ENCODE data around the gene LRRC7. TPM values are rescaled to one million over a fixed set of nuclear protein-coding genes. Genes with fewer than 3 reads are reported as not detected.
A peak's percentile ranks its signal among the peaks of the same experiment; 100 is the strongest.

The LRRC7 gene
- total and polyA plus RNA-seq, 4 donors, result 0.13 to 1.3 (median 0.16) TPM; not detected in 1

DNA sequence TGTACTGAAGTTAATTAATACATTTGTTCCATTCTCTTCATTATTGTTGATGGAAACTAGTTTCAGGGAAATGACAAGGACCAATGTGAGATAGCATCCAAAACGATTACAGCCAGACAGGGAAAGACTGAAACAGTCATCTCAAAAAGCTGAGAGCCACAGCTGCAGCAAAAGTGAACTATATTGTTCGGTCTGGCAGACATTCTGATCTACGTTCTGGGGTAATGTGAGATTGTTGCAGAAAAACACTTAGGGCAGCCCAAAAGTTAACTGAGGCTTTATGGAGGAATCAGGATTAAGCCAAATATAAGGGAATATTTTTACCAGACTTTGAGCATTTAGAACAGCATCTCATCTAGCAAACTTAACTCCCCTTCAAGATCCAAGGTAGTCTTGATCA is 524.8 kb downstream of the LRRC7 start:
- ATAC-seq (ENCODE audit: low FRiP score) (no peak), DNase-seq (no peak)
- Histone ChIP-seq H3K36me3 (ENCODE audit: control insufficient read depth in 1 of 2, insufficient read depth in 2 of 2, low read length in 1 of 2) (no peaks in the 10 kb centered on the region), H3K27me3 (ENCODE audit: control insufficient read depth in 1 of 2, insufficient read depth in 2 of 2, low read length in 1 of 2) (no peaks in the 10 kb centered on the region), H3K9me3 (ENCODE audit: control insufficient read depth, low read length) (no peaks in the 10 kb centered on the region), H3K27ac (ENCODE audit: low read depth in 1 of 2, low read length in 2 of 2) (no peak overlapping the region), H3K4me1 (ENCODE audit: control insufficient read depth in 1 of 2, insufficient read depth in 2 of 2, low read length in 2 of 2) (no peaks in the 10 kb centered on the region), H3K4me3 (ENCODE audit: low read length in 2 of 2) (no peak overlapping the region)
- intact Hi-C loops (cut with DNase I), result no loop called here
- 62 to 65% methylated on average over 3 of the region's 3 CpGs for WGBS, 2 donors

DNA sequence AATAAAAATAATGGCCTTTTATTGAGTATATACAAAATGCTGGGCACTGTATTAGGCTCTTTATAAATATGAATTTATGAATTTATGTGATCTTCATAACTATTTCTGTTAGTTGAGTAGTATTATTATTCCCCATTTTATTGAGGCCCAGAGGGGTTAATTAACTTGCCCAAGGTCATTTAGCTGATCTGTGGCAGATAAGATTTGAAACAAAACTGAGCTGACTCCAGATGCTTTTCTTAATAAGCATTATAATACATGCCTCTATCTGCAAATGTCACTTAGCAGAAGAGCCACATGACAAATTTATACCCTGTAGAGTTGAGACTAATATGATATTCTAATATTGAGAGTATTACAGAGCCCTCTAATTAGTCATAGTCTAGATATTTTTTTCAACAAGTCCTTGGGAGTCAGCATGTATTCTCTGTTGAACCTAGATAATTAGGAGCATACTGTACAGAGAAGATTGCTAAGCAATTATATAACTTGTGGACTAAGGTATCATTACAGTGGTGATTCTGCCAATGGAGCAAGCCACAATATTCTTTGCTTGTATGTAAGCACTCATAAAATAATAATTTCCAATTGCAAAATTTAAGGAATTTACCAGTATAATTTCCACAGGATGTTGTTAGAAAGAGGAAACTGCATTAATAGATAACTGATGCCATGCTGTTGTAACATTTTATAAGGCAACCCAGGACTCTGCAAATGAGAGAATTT is 525.7 kb downstream of the LRRC7 start:
- no peaks in the 10 kb centered on the region for H3K4me1 ChIP-seq (ENCODE audit: control insufficient read depth in 1 of 2, insufficient read depth in 2 of 2, low read length in 2 of 2)
- DNase-seq (no peak), ATAC-seq (ENCODE audit: low FRiP score) (no peak)
- H3K9me3 ChIP-seq (ENCODE audit: control insufficient read depth, low read length), result no peaks in the 10 kb centered on the region
- intact Hi-C loops (cut with DNase I), result no loop called here
- no peaks in the 10 kb centered on the region for H3K27me3 ChIP-seq (ENCODE audit: control insufficient read depth in 1 of 2, insufficient read depth in 2 of 2, low read length in 1 of 2)
- H3K4me3 ChIP-seq (ENCODE audit: low read length in 2 of 2), result no peak overlapping the region
- H3K36me3 ChIP-seq (ENCODE audit: control insufficient read depth in 1 of 2, insufficient read depth in 2 of 2, low read length in 1 of 2), result no peaks in the 10 kb centered on the region
- no peak overlapping the region for H3K27ac ChIP-seq (ENCODE audit: low read depth in 1 of 2, low read length in 2 of 2)

DNA sequence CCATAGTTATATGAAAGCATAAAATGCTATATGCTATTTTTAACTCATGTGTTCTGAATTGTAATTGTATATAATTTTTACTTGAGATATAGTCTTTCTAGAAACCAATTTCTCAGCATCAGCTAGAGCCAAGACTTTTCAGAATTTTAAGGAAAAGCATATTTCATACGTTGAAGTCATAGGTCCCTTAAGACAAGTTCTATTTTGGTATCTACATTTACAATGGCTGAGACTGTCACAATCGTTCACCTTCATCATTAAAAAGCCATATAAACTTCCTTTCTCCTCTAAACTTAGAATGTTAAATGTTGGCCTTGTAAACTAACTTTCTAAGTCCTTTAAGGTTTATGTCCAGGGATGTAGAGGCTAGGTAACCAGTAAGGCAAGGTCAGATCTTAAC is 533.5 kb downstream of the LRRC7 start:
- 9 to 21% methylated on average over 2 of the region's 2 CpGs for WGBS, 2 donors
- intact Hi-C loops (cut with DNase I), result no loop called here

DNA sequence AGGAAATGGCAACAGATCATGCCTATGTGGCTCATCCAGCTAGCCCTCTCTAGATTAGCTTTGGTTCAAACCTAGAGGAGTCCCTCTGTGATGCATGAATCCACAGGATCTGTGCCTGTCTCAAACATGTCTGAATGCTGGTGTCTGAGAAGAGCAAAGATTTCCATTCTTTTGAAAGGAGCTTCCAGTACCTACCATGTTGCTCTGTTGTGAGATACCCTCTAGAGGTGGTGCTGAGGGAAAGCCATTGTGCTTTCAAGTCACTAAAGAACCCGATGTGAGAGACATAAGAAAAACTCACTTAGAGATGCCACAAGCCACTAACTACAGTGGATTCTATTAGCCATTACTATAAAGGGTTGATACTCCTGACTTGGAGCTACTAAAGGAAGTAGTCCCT is 534.1 kb downstream of the LRRC7 start:
- DNase-seq (no peak), ATAC-seq (ENCODE audit: low FRiP score) (peak; percentile 19)
- no peak overlapping the region for H3K4me3 ChIP-seq (ENCODE audit: low read length in 2 of 2)
- no peaks in the 10 kb centered on the region for H3K9me3 ChIP-seq (ENCODE audit: control insufficient read depth, low read length)
- no peaks in the 10 kb centered on the region for H3K36me3 ChIP-seq (ENCODE audit: control insufficient read depth in 1 of 2, insufficient read depth in 2 of 2, low read length in 1 of 2)
- H3K27me3 ChIP-seq (ENCODE audit: control insufficient read depth in 1 of 2, insufficient read depth in 2 of 2, low read length in 1 of 2), result no peaks in the 10 kb centered on the region
- H3K4me1 ChIP-seq (ENCODE audit: control insufficient read depth in 1 of 2, insufficient read depth in 2 of 2, low read length in 2 of 2), result no peaks in the 10 kb centered on the region
- no peak overlapping the region for H3K27ac ChIP-seq (ENCODE audit: low read depth in 1 of 2, low read length in 2 of 2)
- WGBS, 2 donors, result 61 to 79% methylated on average over 1 of the region's 1 CpG
- intact Hi-C loops (cut with DNase I), result no loop called here

More for the DNA sequence above, 533.5 kb downstream of the LRRC7 start:
- DNase-seq (no peak), ATAC-seq (ENCODE audit: low FRiP score) (no peak)
- Histone ChIP-seq H3K4me3 (ENCODE audit: low read length in 2 of 2) (no peak overlapping the region), H3K4me1 (ENCODE audit: control insufficient read depth in 1 of 2, insufficient read depth in 2 of 2, low read length in 2 of 2) (no peaks in the 10 kb centered on the region), H3K27ac (ENCODE audit: low read depth in 1 of 2, low read length in 2 of 2) (no peak overlapping the region), H3K27me3 (ENCODE audit: control insufficient read depth in 1 of 2, insufficient read depth in 2 of 2, low read length in 1 of 2) (no peaks in the 10 kb centered on the region), H3K9me3 (ENCODE audit: control insufficient read depth, low read length) (no peaks in the 10 kb centered on the region), H3K36me3 (ENCODE audit: control insufficient read depth in 1 of 2, insufficient read depth in 2 of 2, low read length in 1 of 2) (no peaks in the 10 kb centered on the region)

DNA sequence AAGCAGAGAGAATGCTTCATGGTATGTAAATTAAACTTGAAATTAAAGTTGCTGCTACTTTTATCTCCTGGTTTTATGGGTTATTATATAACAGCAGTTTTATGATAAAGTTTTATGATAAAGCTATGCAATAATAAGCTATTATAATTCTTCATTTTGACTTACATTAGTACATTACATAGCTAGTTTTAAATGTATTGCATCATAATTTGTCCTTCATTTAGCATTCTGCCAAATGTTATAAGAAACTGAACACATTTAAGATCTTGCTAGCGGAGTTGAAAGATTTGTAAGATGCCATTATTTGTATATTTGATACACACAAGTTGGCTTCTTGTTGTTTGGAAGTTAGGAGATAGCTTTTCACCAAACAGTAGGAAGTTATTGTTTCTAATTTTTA is 536.0 kb downstream of the LRRC7 start:
- WGBS, 2 donors, result 86 to 89% methylated on average over 1 of the region's 1 CpG
- intact Hi-C loops (cut with DNase I), result no loop called here
- Histone ChIP-seq H3K27ac (ENCODE audit: low read depth in 1 of 2, low read length in 2 of 2) (no peak overlapping the region), H3K4me3 (ENCODE audit: low read length in 2 of 2) (no peak overlapping the region), H3K4me1 (ENCODE audit: control insufficient read depth in 1 of 2, insufficient read depth in 2 of 2, low read length in 2 of 2) (no peaks in the 10 kb centered on the region), H3K36me3 (ENCODE audit: control insufficient read depth in 1 of 2, insufficient read depth in 2 of 2, low read length in 1 of 2) (no peaks in the 10 kb centered on the region), H3K9me3 (ENCODE audit: control insufficient read depth, low read length) (no peaks in the 10 kb centered on the region), H3K27me3 (ENCODE audit: control insufficient read depth in 1 of 2, insufficient read depth in 2 of 2, low read length in 1 of 2) (no peaks in the 10 kb centered on the region)
- no peak for ATAC-seq (ENCODE audit: low FRiP score)
- no peak for DNase-seq

DNA sequence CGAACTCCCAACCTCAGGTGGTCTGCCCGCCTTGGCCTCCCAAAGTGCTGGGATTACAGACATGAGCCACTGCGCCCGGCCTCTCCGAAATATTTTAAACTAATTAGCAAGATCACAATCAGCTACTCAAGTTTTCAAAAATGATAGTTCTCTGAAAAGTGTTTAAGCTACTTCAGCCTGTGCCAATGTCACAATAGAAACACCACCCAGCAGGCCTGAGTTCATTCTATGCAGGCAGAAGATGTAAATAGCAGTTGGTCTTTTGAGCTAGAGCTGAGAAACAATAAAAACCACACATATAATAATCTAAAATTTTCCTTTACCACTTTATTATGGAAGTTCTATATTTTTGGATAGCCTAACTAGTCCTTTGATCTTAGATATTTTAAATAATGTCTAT is 541.5 kb downstream of the LRRC7 start:
- H3K9me3 ChIP-seq (ENCODE audit: control insufficient read depth, low read length), result no peaks in the 10 kb centered on the region
- H3K4me3 ChIP-seq (ENCODE audit: low read length in 2 of 2), result no peak overlapping the region
- no peak for DNase-seq
- no peaks in the 10 kb centered on the region for H3K36me3 ChIP-seq (ENCODE audit: control insufficient read depth in 1 of 2, insufficient read depth in 2 of 2, low read length in 1 of 2)
- no peak for ATAC-seq (ENCODE audit: low FRiP score)
- intact Hi-C loops (cut with DNase I), result no loop called here
- WGBS, 2 donors, result 94 to 97% methylated on average over 5 of the region's 5 CpGs
- H3K27ac ChIP-seq (ENCODE audit: low read depth in 1 of 2, low read length in 2 of 2), result no peak overlapping the region
- no peaks in the 10 kb centered on the region for H3K4me1 ChIP-seq (ENCODE audit: control insufficient read depth in 1 of 2, insufficient read depth in 2 of 2, low read length in 2 of 2)
- H3K27me3 ChIP-seq (ENCODE audit: control insufficient read depth in 1 of 2, insufficient read depth in 2 of 2, low read length in 1 of 2), result no peaks in the 10 kb centered on the region

DNA sequence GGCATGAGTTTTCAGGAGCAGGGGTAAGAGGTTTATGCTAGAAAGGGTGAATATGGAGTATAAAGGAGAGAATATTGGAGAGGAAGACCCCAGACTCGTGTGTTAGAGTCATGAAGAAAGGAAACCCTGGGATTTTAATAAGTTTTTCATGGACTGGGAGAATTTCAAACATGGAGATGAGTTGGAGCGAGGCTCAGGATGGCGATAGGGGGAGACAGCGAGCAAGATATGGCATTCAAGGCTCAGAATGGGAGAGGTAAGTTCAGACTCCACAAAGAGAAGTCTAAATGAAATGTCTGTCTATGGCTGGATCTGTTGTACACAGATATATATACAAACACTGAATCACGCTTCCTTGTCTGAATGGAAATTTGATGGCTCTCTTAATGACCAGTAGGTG is 545.1 kb downstream of the LRRC7 start:
- intact Hi-C loops (cut with DNase I), result no loop called here
- no peak for DNase-seq
- Histone ChIP-seq H3K4me1 (ENCODE audit: control insufficient read depth in 1 of 2, insufficient read depth in 2 of 2, low read length in 2 of 2) (no peaks in the 10 kb centered on the region), H3K9me3 (ENCODE audit: control insufficient read depth, low read length) (no peaks in the 10 kb centered on the region), H3K36me3 (ENCODE audit: control insufficient read depth in 1 of 2, insufficient read depth in 2 of 2, low read length in 1 of 2) (no peaks in the 10 kb centered on the region), H3K27ac (ENCODE audit: low read depth in 1 of 2, low read length in 2 of 2) (no peak overlapping the region), H3K4me3 (ENCODE audit: low read length in 2 of 2) (no peak overlapping the region), H3K27me3 (ENCODE audit: control insufficient read depth in 1 of 2, insufficient read depth in 2 of 2, low read length in 1 of 2) (no peaks in the 10 kb centered on the region)
- ATAC-seq (ENCODE audit: low FRiP score), result no peak
- 76 to 86% methylated on average over 5 of the region's 5 CpGs for WGBS, 2 donors

DNA sequence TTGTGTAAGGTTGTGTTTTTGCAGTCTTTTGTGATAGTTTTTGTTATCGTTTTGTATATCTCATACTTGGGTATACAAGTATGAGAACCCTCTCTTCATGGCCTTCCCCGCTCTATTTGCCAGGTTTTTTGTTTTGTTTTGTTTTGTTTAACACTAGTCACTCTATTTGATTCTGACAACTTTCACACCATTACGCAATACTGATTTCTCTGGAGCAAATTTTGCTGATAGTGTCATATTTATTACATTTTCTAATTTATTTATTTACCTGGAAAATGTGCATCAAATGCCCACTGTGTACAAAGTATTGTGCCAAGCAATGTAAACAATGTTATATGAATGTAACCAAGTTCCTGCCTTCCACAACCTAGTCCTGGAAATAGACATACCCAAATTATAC is 547.6 kb downstream of the LRRC7 start:
- Histone ChIP-seq H3K4me1 (ENCODE audit: control insufficient read depth in 1 of 2, insufficient read depth in 2 of 2, low read length in 2 of 2) (no peaks in the 10 kb centered on the region), H3K9me3 (ENCODE audit: control insufficient read depth, low read length) (no peaks in the 10 kb centered on the region), H3K27ac (ENCODE audit: low read depth in 1 of 2, low read length in 2 of 2) (no peak overlapping the region), H3K36me3 (ENCODE audit: control insufficient read depth in 1 of 2, insufficient read depth in 2 of 2, low read length in 1 of 2) (no peaks in the 10 kb centered on the region), H3K4me3 (ENCODE audit: low read length in 2 of 2) (no peak overlapping the region), H3K27me3 (ENCODE audit: control insufficient read depth in 1 of 2, insufficient read depth in 2 of 2, low read length in 1 of 2) (no peaks in the 10 kb centered on the region)
- DNase-seq, result no peak
- 89 to 93% methylated on average over 3 of the region's 3 CpGs for WGBS, 2 donors
- intact Hi-C loops (cut with DNase I), result no loop called here
- ATAC-seq (ENCODE audit: low FRiP score), result no peak

DNA sequence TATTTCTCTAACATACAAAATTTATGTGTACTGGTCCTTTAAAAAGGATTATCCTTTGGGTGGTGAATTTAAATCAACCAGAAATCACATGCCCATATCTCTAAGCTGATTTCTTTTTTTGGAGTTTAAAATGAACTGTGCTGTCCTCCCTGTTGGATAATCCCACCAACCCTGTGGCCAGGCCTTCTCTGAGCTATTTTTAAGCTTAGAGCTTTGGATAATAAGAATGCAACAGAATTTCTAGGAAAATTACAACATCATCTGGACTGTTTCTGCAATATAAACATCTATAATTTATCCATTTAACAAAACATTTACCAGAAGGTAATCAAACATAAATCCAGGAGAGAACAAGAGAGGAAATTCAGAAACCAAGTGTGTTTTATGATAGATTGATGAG is 549.3 kb downstream of the LRRC7 start:
- H3K27ac ChIP-seq (ENCODE audit: low read depth in 1 of 2, low read length in 2 of 2), result no peak overlapping the region
- intact Hi-C loops (cut with DNase I), result no loop called here
- H3K4me3 ChIP-seq (ENCODE audit: low read length in 2 of 2), result no peak overlapping the region
- no peaks in the 10 kb centered on the region for H3K27me3 ChIP-seq (ENCODE audit: control insufficient read depth in 1 of 2, insufficient read depth in 2 of 2, low read length in 1 of 2)
- DNase-seq (no peak), ATAC-seq (ENCODE audit: low FRiP score) (no peak)
- H3K36me3 ChIP-seq (ENCODE audit: control insufficient read depth in 1 of 2, insufficient read depth in 2 of 2, low read length in 1 of 2), result no peaks in the 10 kb centered on the region
- H3K9me3 ChIP-seq (ENCODE audit: control insufficient read depth, low read length), result no peaks in the 10 kb centered on the region
- no peaks in the 10 kb centered on the region for H3K4me1 ChIP-seq (ENCODE audit: control insufficient read depth in 1 of 2, insufficient read depth in 2 of 2, low read length in 2 of 2)

Data from aorta (tissue), 5 donors.